SKM-1 (cell line): ENCODE data around the gene BMPER.

ENCODE experiments used
- DNase-seq: peaks from one replicate; lab custom pipeline; 2025; ENCODE audit not compliant: unreplicated experiment; lab: John Stamatoyannopoulos, UW

The BMPER gene

GRCh38 chr7:33905389-33906032, at the start of gene BMPER:
TSS of gene BMPER (plus strand) at chr7:33905539. CDS start at chr7:33905614, 75 bp downstream.
- DNase-seq, result no peak

- DNase-seq, result no peak
Measured at GRCh38 chr7:33861947-33862346, 43.4 kb upstream of the BMPER start.

GRCh38 chr7:33862946-33863814, 42.2 kb upstream of the BMPER start:
- no peak for DNase-seq

GRCh38 chr7:33868166-33868565, 37.2 kb upstream of the BMPER start:
- DNase-seq, result no peak

- DNase-seq, result no peak
Measured at GRCh38 chr7:33869176-33869575, 36.2 kb upstream of the BMPER start.

- no peak for DNase-seq
Measured at GRCh38 chr7:33870120-33870519, 35.2 kb upstream of the BMPER start.

GRCh38 chr7:33872870-33873269, 32.5 kb upstream of the BMPER start:
- no peak for DNase-seq

- DNase-seq, result no peak
Measured at GRCh38 chr7:33873518-33873917, 31.8 kb upstream of the BMPER start.

GRCh38 chr7:33873981-33874750, 31.2 kb upstream of the BMPER start:
- DNase-seq, result no peak

GRCh38 chr7:33874943-33875342, 30.4 kb upstream of the BMPER start:
- DNase-seq, result no peak

GRCh38 chr7:33876596-33877274, 28.6 kb upstream of the BMPER start:
- DNase-seq, result no peak

GRCh38 chr7:33880787-33881186, 24.6 kb upstream of the BMPER start:
- no peak for DNase-seq

GRCh38 chr7:33881316-33881715, 24.0 kb upstream of the BMPER start:
- DNase-seq, result no peak

- no peak for DNase-seq
Measured at GRCh38 chr7:33882040-33882837, 23.1 kb upstream of the BMPER start.

- no peak for DNase-seq
Measured at GRCh38 chr7:33882950-33883670, 22.2 kb upstream of the BMPER start.

- DNase-seq, result no peak
Measured at GRCh38 chr7:33883671-33883965, 21.7 kb upstream of the BMPER start.

- DNase-seq, result no peak
Measured at GRCh38 chr7:33885290-33886148, 19.8 kb upstream of the BMPER start.

- no peak for DNase-seq
Measured at GRCh38 chr7:33886149-33886623, 19.2 kb upstream of the BMPER start.
